ENCODE results near the gene SPINK6.

SPINK6 gene, protein sequence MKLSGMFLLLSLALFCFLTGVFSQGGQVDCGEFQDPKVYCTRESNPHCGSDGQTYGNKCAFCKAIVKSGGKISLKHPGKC

DNA sequence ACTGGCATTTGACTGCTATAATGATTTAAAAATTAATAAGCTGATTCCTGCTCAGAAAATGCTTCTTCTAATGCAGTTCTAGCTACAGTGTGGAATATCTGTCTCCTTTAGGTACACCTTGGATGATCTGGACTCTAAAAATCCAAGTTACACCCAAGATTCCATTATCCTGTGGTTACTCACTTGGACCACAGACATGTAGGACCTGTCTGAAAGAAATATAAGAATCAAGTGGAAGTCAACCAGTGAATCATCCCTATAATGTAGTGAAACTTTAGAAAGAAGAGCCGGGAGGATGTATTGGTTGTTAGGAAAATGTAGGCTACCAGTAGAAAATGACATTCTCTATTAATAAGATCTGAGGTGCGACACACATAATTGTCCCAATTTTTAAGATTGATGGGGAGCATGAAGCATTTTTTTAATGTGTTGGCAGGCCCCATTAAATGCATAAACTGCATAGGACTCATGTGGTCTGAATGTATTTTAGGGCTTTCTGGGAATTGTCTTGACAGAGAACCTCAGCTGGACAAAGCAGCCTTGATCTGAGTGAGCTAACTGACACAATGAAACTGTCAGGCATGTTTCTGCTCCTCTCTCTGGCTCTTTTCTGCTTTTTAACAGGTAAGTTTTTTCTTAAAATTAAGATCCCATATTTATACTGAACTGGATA is at the start of gene SPINK6:
Gene SPINK6 (plus strand): TSS at position 512 of the 673 bp plus-strand sequence. CDS start 55 bp downstream, at position 567.
- DNase-seq (ENCODE audit: low read depth, low spot score): no peak

DNA sequence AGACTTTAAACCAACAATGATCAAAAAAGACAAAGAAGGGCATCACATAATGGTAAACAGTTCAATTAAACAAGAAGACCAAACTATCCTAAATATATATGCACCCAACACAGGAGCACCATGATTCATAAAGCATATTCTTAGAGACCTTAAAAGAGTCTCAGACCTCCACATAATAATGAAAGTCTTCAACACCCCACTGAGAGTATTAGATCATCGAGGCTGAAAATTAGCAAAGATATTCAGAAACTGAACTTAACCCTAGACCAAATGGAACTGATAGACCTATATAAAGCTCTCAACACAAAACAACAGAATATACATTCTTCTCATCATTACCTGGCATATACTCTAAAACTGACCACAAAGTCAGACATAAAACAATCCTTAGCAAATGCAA is 46.2 kb upstream of the SPINK6 start:
- DNase-seq (ENCODE audit: low read depth, low spot score): no peak

DNA sequence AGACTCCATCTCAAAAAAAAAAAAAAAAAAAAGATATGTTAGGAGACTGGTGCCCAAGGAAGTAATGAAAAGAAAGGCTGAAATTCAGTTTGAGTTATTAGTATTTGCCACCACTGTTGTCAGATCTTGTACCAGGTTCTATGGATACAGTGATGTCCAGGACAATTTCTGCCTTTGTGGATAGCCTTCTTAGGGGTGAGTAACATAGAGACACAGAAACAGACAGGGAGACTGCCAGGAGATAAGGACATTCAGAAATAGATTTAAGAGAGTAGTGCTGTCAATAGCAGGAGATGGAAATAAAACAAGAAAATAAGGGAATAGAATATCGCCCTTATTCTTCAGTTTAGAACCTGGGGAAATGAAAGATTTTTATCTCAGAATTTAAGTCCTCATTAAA is 40.8 kb upstream of the SPINK6 start:
- no peak for DNase-seq (ENCODE audit: low read depth, low spot score)

DNA sequence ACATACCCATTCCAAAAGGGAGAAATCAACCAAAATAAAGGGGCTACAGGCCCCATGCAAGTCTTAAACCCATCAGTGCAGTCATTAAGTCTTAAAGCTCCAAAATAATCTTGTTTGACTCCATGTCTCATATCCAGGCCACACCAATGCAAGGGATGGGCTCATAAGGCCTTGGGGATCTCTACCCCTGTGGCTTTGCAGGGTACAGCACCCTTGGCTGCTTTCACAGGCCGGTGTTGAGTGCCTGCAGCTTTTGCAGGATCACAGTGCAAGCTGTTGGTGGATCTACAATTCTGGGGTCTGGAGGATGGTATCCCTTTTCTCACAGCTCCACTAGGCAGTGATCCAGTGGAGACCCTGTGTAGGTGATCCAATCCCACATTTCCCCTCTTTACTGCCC is 39.5 kb upstream of the SPINK6 start:
- DNase-seq (ENCODE audit: low read depth, low spot score): no peak

DNA sequence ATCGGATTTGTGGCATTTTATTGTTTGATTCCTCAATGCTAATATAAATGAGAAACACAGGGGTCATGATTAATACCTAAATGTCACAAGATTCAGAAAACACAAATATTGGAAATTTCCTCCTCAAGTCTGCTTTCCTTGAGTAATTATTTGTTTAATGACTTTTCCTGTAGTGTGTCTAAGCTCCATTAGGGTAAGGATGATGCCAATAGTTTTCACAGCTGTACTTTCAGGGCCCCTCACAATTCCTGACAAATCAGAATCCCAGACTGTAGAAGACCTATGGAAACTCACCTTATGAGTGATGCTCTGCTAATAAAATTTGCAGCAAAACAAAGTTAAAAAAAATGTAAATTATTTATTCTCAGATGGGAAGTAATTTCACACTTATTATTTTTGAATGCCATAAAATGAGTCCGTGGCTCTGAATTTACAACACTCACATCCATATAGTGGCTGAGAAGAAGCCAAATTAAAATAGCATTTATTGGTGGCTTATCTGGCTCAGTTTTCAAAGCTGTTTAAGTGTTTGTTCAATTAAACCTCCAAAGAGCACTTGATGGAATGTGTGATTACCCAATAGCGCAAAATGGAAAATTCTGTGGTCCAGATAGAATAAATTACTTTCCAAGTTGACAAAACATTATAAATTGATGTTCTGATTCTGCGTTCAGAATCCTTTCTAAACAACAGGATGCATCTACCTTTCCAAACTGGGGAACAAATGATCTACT is 36.1 kb upstream of the SPINK6 start:
- DNase-seq (ENCODE audit: low read depth, low spot score): no peak

DNA sequence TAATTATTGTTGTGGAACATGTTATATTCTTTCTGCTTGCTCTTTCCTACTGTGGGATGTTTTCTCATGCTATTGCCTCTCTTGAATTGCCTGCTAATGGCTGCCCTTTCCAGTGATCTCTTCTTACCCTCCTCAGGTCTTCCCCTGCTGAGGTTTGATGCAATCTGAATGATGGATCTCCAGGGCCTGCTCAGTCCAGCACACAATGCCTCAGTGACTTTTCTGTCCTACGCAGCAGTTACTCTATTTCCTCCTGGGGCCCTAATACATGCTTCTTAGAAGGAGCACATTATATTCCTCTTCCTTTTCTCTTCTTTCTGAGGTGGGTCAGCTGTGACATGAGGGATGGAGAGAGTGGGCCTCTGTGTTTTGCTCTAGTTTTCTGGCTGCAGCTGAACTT is 34.6 kb upstream of the SPINK6 start, which contains the start of gene SPINK14:
Gene SPINK14 (plus strand): TSS at position 301 of the 400 bp plus-strand sequence. CDS start 1,187 bp downstream, outside the sequence.
- DNase-seq (ENCODE audit: low read depth, low spot score): no peak

DNA sequence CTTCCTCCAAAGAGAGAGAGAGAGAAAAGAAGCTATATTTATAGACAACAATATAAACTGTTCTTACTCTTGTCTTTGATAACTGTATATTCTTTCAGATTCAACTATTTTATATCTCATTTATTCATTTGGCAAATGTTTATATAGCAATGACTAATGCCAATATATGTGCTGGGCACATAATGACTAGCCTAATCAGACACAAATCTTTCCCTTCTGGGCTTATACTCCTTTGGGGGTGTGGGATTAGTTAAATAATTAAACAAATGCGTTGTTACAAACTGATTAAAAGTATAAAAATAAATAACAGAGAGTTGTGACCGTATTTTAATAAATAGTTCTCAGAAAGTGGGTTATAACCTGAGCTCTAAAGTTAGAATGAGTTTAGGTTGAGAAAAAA is 30.5 kb upstream of the SPINK6 start:
- DNase-seq (ENCODE audit: low read depth, low spot score): no peak

DNA sequence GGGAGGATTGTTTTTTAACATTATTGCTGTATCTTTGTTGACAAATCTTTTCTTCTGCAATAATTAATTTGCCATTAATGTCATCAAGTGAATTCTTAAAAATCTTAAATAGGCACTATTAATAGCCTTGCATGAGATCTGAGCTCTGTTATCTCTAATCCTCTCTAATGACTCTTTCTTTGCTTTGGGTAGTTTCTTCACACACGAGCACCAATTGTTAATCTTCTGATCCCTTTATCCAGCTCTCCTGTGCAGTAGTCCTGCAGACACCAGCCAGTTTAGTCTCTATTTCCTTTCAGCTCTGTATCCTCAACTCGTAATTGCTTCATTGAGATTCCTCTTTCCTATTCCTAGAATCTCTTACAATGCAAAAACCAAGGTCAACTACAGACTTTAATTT is 26.4 kb upstream of the SPINK6 start:
- no peak for DNase-seq (ENCODE audit: low read depth, low spot score)

DNA sequence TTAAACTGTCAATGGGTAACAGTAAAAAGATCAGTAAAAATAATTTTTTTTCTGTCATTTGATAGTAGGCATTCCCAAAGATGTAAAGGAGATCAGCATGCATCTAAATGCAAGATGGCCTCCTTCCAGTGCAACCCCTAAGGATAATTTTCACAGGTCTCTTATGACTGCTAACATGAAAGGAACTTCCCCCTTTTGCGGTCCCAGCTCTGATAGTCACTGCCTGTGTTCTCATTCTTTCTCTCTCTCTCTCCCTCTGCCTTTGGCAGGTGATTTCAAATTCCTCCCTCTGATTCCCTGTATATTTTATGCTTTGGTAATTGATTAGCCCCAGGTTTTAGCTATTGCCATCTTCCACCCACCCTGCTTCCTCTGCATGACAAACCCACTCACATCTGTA is 25.6 kb upstream of the SPINK6 start:
- DNase-seq (ENCODE audit: low read depth, low spot score): no peak

DNA sequence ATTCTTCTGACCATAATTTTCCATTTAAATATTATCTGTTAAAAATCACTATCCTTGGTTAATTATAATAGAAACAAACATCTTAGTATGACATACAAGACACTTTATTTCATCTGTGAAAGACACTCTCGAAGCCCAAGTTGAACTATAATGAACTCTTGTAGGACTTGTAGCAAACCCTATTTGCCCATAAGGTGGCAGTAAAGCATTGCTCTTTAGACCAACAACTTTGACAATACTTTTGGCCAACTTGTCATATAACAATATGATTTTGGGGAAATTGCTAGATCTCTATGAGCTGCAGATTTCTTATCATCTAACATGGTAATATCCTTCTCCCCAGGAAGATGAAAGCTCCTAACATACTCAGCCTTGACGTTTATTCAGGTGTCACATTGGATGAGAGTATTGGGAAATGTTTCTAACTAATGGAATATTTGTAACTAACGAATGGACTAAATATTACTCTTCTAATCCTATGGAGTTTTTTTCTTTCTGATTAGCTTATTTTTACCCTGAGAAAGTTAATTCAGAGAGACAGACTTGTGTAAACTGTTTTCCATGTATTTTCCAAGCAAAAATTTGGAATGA is 23.5 kb upstream of the SPINK6 start:
- no peak for DNase-seq (ENCODE audit: low read depth, low spot score)

DNA sequence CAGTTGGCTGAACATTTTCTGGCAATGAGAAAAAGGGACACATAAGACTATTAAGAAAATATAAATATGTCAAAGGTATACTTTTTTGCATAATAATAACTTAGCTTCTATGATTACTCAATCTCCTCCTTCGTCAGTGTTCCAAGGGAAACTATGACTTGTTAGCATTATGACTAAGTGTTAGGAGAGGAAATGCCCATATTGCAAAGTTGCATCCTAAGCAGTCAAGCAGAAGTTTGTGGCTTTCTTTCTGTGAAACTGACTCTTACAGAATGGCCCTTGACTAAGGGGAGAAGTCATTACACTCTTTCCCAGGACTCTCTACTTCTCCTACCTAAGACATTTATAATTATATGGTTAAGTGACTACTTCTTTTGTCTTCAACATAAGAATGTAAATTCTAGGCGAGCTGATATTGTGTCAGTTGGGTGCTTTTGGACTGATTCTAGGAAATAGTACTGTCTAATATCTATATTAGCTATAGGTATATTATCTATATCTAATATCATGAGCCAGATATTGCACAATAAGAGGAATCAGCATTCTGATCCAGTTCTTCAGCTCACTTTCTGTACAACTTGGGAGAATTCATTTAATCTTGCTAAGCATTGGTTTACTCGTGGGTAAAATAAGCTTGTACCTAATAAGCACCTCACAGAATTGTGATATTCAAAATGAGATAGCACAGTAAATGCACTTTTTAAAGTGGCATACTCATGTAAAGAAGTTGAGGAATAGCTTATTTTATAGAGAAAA is 16.4 kb upstream of the SPINK6 start:
- DNase-seq (ENCODE audit: low read depth, low spot score): no peak

DNA sequence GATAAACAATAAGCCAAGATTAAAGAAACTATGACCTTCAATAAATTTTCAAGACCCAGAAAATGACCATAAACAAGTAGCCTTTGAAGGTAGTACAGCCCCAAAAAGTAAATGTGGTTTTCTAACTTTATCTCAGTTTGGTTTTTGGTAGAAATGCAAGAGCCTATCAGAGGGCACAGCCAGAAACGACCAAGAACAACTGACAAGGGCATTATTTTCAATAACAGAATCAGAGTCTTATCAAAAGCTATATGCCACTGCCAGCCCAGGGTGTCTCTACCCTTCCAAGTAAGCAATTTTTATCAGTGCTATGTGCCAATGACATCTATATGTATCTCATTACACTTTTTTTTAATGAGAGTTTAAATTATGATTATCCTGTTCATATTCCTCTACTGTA is 11.8 kb upstream of the SPINK6 start:
- no peak for DNase-seq (ENCODE audit: low read depth, low spot score)

DNA sequence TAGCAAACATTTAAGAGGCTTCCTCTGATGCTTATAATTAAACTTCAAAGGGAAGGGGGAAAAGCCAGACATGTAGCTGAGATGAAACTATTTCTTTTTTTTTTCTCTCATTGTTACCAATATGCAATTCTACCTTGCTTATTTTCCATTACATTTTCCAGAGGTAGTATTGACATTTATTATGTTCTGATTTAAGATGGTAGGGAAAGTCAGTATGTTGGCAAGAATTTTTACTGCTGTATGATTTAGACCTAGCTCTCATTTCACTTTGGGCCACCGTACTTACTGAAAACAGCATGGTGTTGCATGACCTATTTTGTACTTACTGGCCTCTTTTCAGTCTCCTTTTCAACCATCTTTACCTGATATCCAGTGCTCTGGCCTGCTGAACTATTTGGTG is 9.6 kb upstream of the SPINK6 start:
- no peak for DNase-seq (ENCODE audit: low read depth, low spot score)

DNA sequence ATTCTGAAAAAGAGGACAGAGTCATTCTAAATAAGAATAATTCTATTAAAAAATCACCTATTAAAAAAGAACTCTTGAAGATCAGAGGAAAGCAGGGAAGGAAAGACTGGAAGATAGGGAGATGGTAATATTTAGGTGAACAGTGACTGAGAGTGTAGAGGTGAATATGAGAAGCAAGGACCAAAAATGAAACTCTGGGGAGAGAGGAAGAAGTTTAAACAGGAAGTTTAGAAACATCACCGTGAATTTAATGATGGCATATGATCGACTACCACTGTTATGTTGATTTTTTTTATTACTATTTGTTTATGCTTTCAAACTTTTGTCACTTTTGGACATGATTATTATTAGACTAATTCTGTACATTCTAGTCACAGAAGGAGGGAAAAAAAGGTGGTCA is 1.7 kb upstream of the SPINK6 start:
- DNase-seq (ENCODE audit: low read depth, low spot score): no peak

DNA sequence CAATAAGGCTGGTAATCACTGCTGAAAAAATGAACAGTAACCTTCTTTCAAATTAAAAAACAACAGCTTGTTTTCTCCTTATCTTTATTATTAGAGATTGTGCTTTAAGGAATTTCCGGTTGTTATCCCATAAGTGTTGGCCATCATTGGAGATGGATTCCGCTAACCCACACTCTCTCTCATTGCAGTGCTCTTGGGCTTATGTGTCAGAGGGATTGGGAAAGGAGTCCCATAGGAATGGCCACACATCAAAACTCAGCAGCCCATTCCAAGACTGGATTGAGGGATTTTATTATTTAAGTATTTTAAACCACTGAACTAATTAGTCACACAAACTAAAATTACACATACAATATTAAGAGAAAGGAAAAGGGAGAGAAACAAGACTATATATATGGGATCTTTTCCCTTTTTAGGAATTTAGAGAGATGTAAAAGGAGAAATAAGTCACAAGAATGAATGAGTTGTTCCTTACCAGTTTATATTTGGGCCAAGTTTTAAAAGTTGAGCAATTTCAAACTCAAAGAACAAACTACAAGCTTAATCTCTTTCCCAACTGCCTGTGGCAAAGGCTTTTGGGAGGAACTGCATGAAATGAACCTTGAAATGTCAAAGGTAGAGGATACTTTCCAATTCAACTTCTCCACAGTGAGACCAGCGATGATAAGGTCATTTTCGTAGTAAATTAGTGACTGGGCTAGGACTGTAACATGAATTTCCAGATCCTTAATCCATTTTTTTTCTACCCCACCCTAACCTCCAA is 2.4 kb downstream of the SPINK6 start:
- no peak for DNase-seq (ENCODE audit: low read depth, low spot score)

DNA sequence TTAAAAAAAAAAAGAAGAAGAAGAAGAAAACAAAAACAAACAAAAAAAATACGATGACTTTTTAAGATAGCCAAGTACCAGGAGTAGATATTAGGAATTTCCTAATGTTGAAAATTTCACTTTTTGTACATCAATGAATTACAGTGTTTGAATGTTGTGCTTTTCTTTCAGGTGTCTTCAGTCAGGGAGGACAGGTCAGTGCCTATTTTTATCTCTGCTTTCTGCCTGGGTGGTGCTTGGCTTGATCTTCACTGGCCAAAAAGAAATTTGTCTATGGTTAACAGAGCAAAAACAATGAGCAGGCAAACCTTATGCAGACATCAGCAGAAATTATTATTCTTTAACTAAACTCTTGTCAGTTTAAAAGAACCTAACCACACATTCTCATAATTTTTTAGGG is 3.0 kb downstream of the SPINK6 start:
- DNase-seq (ENCODE audit: low read depth, low spot score): no peak

DNA sequence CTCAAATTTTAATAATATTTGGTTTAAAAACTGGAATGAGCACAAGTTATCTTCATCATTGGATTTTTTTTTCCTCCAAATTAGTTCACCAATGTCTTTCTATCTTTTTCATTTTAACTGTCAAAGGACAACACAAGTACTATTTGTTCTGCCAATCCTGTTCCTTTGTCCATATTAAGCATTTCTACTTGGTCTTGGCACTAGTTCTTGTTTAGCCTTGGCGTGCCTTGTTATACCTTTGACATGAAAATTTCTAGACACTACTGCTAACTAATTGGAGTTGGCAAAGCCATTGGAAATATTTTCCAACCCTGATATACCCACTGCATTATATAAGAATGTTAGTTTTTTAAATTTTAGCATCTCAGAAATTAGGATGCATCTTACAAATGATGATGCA is 3.8 kb downstream of the SPINK6 start:
- no peak for DNase-seq (ENCODE audit: low read depth, low spot score)

DNA sequence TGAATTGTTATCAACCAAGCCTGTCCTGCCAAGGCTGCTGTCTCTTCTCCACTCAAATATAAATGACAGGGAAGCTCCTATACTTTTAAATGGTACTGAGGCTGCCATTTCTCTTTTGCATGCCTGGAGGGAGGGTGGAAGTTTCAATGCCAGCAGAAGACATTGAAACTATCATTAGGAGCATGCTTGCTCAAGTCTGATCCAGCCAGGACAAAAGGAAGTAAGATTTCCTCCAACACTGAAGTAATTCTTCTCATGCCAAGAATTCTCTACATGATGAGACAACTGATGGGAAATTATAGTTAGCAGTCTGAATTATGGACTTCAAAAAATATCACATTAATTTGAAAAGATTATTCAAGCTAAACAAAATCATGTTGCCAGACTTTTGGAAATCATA is 5.4 kb downstream of the SPINK6 start:
- DNase-seq (ENCODE audit: low read depth, low spot score): no peak

DNA sequence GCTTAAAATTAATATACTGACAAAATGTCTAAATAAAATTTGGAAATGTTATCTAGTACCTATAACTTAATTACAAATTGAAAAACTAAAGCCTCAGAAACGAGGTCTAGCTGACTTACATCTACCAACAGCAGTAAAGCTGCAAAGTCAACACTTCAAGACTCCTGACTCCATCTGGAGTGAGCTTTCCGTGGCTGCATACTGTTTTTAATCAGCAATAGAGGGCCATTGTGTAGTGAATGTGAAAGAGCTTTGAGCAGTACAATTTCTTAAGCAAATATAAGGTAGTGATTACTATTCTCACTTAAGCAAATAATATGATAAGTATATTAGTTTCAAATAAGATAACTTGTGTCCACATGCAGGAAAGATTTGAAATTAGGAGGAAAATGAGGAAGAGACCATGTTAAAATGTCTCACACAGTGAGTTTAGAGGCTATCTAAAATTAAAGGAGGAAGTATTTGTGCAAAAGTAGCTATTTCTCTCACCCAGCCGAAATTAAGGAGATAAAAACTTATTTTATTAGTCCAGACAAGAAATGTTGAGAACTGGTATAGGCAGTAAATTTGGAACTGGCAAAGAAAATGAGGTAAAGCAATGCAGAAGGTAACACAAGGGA is 6.4 kb downstream of the SPINK6 start:
- no peak for DNase-seq (ENCODE audit: low read depth, low spot score)

DNA sequence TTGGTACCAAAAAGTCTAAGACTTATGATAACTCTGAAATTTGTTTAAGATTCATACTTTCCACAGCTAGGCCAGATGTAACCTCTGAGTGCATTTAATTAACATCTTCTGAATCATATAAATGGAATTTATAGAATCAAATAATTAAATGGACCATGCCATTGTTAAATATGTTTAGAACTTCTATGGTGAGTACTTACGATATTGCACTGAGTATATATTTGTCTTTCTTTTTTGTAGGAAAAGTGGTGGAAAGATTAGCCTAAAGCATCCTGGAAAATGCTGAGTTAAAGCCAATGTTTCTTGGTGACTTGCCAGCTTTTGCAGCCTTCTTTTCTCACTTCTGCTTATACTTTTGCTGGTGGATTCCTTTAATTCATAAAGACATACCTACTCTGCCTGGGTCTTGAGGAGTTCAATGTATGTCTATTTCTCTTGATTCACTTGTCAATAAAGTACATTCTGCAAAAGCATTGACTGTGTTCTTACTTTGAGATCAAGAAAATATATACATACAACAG is 11.9 kb downstream of the SPINK6 start:
- no peak for DNase-seq (ENCODE audit: low read depth, low spot score)

DNA sequence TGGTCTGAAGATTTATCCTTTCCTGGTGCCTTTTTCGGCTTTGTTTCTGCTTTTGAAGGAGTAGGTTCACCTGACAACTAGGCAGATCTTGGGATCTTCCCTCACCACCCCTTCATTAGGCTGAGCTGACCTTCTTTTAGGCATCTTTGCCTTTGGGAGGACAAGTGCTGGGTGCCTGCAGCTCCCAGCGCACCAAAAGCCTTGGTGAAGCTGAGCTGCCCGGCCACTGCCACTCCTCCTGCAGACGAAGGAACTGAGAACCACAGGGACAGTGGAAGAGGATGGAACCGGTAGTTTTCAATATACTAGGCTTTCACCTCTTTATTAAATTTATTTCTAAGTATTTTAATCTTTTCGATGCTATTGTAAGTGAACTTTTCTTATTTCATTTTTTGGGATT is 18.7 kb downstream of the SPINK6 start:
- DNase-seq (ENCODE audit: low read depth, low spot score): no peak

Measured in ELF-1 (cell line).